HepG2 (cell line): ENCODE data around the gene OVCA2. TPM values are rescaled to one million over a fixed set of nuclear protein-coding genes. Genes with fewer than 3 reads are reported as not detected.

Experiments
- ARHGAP35 ChIP-seq: sonication (generic); formaldehyde crosslinking; IDR thresholded peaks from 2 replicates; pipeline ENCODE4 v1.9.0; 2022; ENCODE audit warnings: mild to moderate bottlenecking, inconsistent platforms, moderate library complexity, missing genetic modification reagents, borderline replicate concordance
- ATM ChIP-seq: fragments of 450-650 bp; IDR thresholded peaks from 2 replicates; pipeline ENCODE4 v1.7.1; 2017; ENCODE audit warnings: mild to moderate bottlenecking, borderline replicate concordance
- GLI4 ChIP-seq: sonication (generic); formaldehyde crosslinking; IDR thresholded peaks from 2 replicates; pipeline ENCODE4 v1.5.1; 2020; ENCODE audit warnings: missing genetic modification reagents, mild to moderate bottlenecking, moderate library complexity, borderline replicate concordance
- HNRNPK ChIP-seq: fragments of 200-400 bp; formaldehyde crosslinking; IDR thresholded peaks from 2 replicates; pipeline ENCODE4 v1.6.1; 2018; ENCODE audit warnings: low read length, low read depth, moderate library complexity, mild to moderate bottlenecking; ENCODE audit not compliant: poor library complexity, severe bottlenecking
- HOXA7 ChIP-seq: sonication (generic); formaldehyde crosslinking; IDR thresholded peaks from 2 replicates; pipeline ENCODE4 v1.8.1; 2022; ENCODE audit warnings: mild to moderate bottlenecking, missing genetic modification reagents, moderate library complexity
- ISL2 ChIP-seq: sonication (generic); formaldehyde crosslinking; IDR thresholded peaks from 2 replicates; pipeline ENCODE4 v1.5.0; 2020; ENCODE audit warnings: missing genetic modification reagents
- KLF12 ChIP-seq: sonication (generic); formaldehyde crosslinking; IDR thresholded peaks from 2 replicates; pipeline ENCODE4 v1.4.0; 2020; ENCODE audit warnings: missing genetic modification reagents, borderline replicate concordance
- KMT2A ChIP-seq: sonication (generic); formaldehyde crosslinking; IDR thresholded peaks from 2 replicates; pipeline ENCODE4 v1.4.0; 2020; ENCODE audit warnings: missing genetic modification reagents
- MTA3 ChIP-seq: sonication (generic); formaldehyde crosslinking; IDR thresholded peaks from 2 replicates; pipeline ENCODE4 v1.4.0; 2020; ENCODE audit warnings: missing genetic modification reagents
- POLR2A ChIP-seq, 2 experiments: IDR thresholded peaks; 2 replicates each; pipeline ENCODE4 v1.6.1; 2011; ENCODE audit warnings: low read depth in 2 of 2, low read length in 2 of 2, mild to moderate bottlenecking in 1 of 2, moderate library complexity in 1 of 2; ENCODE audit not compliant: insufficient read depth in 1 of 2
- RAD21 ChIP-seq: fragments of 450-650 bp; formaldehyde crosslinking; IDR thresholded peaks from 2 replicates; pipeline ENCODE4 v1.5.0; 2020; ENCODE audit warnings: mild to moderate bottlenecking
- RXRB ChIP-seq: IDR thresholded peaks from 2 replicates; pipeline ENCODE4 v1.6.1; 2016; ENCODE audit warnings: borderline replicate concordance, missing genetic modification reagents, missing compliant biosample characterization
- ZBTB20 ChIP-seq: sonication (generic); formaldehyde crosslinking; IDR thresholded peaks from 2 replicates; pipeline ENCODE4 v1.8.1; 2023; ENCODE audit warnings: missing genetic modification reagents, low read depth, mild to moderate bottlenecking, borderline replicate concordance
- ZBTB21 ChIP-seq: sonication (generic); formaldehyde crosslinking; IDR thresholded peaks from 2 replicates; pipeline ENCODE4 v1.4.0; 2020; ENCODE audit warnings: missing genetic modification reagents
- ZBTB42 ChIP-seq: sonication (generic); formaldehyde crosslinking; IDR thresholded peaks from 2 replicates; pipeline ENCODE4 v1.5.0; 2020; ENCODE audit warnings: mild to moderate bottlenecking, missing genetic modification reagents
- ZBTB7B ChIP-seq: sonication (generic); formaldehyde crosslinking; IDR thresholded peaks from 2 replicates; pipeline ENCODE4 v1.4.0; 2020; ENCODE audit warnings: missing genetic modification reagents
- ZFP36L2 ChIP-seq: sonication (generic); formaldehyde crosslinking; IDR thresholded peaks from 2 replicates; pipeline ENCODE4 v1.4.0; 2020; ENCODE audit warnings: missing genetic modification reagents
- ZNF619 ChIP-seq: sonication (generic); formaldehyde crosslinking; IDR thresholded peaks from 2 replicates; pipeline ENCODE4 v1.4.0; 2020; ENCODE audit warnings: mild to moderate bottlenecking, missing genetic modification reagents
- polyA plus RNA-seq, 8 experiments: library from polyadenylated mRNA; depleted of rRNA in 3 of 8; stranded (reverse) in 7 of 8; unstranded in 1 of 8; fragments of >200 nt; fragmentation: Illumina TruSeq in 4 of 8; extraction: Trizol in 4 of 8; gene quantifications; 2 replicates each; pipeline versions ENCODE4 v1.2.1 to v1.2.3, GENCODE V29; 2011 to 2016; ENCODE audit warnings: low read depth in 4 of 8, missing spikeins in 1 of 8, mixed read lengths in 1 of 8; ENCODE audit not compliant: insufficient read depth in 1 of 8
- total RNA-seq, 5 experiments: library from RNA; depleted of rRNA; stranded (reverse); fragments of >200 nt; fragmentation: Illumina TruSeq; extraction: Trizol; gene quantifications; 2 replicates each; pipeline ENCODE4 v1.2.3, GENCODE V29; 2016; ENCODE audit warnings: low read depth in 1 of 5
- TF ChIP-seq, protein P1 (sequence below): sonication (generic); formaldehyde crosslinking; IDR thresholded peaks from 2 replicates; pipeline ENCODE4 v1.5.0; 2020; ENCODE audit warnings: mild to moderate bottlenecking, missing genetic modification reagents, borderline replicate concordance
- TF ChIP-seq, protein P2 (sequence below): sonication (generic); formaldehyde crosslinking; IDR thresholded peaks from 2 replicates; pipeline ENCODE4 v1.9.0; 2021; ENCODE audit warnings: missing genetic modification reagents, mild to moderate bottlenecking, borderline replicate concordance
- TF ChIP-seq, protein P3 (sequence below): sonication (generic); formaldehyde crosslinking; IDR thresholded peaks from 2 replicates; pipeline ENCODE4 v1.4.0; 2020; ENCODE audit warnings: missing genetic modification reagents
- TF ChIP-seq, protein P4 (sequence below): sonication (generic); formaldehyde crosslinking; IDR thresholded peaks from 2 replicates; pipeline ENCODE4 v1.5.1; 2020; ENCODE audit warnings: missing genetic modification reagents, mild to moderate bottlenecking, borderline replicate concordance
- TF ChIP-seq, protein P5 (sequence below): IDR thresholded peaks from 2 replicates; pipeline ENCODE4 v1.6.1; 2016; ENCODE audit warnings: low read depth, borderline replicate concordance

Gene OVCA2
- total and polyA plus RNA-seq, 2 of the 13 experiments (the other 11 are each of a cell fraction or from before 2014, with no cell fraction given): 23.7 to 28.2 TPM

DNA sequence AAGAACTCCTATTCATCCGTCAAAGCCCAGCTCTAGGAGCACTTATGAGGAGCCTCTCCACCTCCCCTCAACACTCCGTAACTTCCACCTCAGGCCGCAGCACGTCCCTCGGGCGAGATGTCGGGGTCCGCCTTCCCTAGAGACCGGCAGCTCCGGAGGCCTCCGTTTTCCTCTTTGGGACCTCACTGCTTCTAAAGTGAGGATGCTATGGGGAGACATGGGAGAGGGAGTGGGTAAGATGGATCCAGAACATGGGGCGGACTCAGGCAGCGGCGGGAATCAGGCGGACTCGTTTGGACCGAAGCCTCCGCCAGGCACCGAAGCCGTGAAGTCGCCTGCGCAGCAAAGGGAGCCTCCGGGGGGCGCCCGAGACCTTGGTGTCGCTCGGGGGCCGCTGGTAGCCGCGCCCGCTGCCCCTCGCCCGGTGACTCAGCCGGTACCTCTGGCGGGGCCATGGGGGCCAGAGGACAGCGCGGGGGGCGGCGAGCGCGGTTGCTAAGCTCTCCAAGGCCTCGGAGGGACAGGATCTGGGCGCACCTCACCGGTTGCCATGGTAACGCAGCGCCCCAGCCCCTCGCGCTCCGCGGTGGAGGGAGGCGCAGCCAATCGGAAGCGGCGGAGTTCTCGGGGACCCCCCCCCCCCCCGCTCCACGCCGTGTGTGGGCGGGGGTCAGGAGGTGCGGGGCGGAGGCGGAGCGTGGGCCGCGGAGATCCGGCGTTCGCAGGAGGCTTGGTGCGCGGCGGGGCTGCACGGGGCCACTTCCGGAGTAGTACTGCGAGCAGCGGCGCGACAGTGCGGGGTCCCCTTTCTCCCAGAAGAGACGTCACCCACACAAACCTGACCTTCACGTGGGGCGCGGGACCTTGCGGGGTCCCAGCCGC, 11.8 kb downstream of the OVCA2 start (continued):
- TF ChIP-seq, protein P1, sequence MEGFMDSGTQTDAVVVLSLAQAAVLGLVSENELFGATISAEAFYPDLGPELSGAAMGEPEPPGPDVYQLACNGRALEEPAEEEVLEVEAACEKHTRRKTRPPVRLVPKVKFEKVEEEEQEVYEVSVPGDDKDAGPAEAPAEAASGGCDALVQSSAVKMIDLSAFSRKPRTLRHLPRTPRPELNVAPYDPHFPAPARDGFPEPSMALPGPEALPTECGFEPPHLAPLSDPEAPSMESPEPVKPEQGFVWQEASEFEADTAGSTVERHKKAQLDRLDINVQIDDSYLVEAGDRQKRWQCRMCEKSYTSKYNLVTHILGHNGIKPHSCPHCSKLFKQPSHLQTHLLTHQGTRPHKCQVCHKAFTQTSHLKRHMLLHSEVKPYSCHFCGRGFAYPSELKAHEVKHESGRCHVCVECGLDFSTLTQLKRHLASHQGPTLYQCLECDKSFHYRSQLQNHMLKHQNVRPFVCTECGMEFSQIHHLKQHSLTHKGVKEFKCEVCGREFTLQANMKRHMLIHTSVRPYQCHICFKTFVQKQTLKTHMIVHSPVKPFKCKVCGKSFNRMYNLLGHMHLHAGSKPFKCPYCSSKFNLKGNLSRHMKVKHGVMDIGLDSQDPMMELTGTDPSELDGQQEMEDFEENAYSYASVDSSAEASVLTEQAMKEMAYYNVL (CRISPR knock-in tag): no peak
- TF ChIP-seq, protein P2, sequence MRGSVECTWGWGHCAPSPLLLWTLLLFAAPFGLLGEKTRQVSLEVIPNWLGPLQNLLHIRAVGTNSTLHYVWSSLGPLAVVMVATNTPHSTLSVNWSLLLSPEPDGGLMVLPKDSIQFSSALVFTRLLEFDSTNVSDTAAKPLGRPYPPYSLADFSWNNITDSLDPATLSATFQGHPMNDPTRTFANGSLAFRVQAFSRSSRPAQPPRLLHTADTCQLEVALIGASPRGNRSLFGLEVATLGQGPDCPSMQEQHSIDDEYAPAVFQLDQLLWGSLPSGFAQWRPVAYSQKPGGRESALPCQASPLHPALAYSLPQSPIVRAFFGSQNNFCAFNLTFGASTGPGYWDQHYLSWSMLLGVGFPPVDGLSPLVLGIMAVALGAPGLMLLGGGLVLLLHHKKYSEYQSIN (CRISPR knock-in tag): no peak
- TF ChIP-seq MTA3 (CRISPR knock-in tag) (no peak), ARHGAP35 (CRISPR knock-in tag) (peak; percentile 31; the same call in 1 of the 2 replicates), ZFP36L2 (CRISPR knock-in tag) (no peak), ZBTB42 (CRISPR knock-in tag) (0 out of 2 replicates have a peak, but pooled peaks have one; percentile 55), ATM (no peak), ZBTB20 (CRISPR knock-in tag) (no peak), ISL2 (CRISPR knock-in tag) (no peak), GLI4 (CRISPR knock-in tag) (no peak), KLF12 (CRISPR knock-in tag) (no peak), HOXA7 (no peak), RAD21 (CRISPR knock-in tag) (peak; percentile 84), ZNF619 (CRISPR knock-in tag) (no peak), POLR2A (IDR thresholded peaks at IDR 0.05; ENCODE audit: insufficient read depth in 1 of 2, low read depth in 2 of 2, low read length in 2 of 2) (no peak), ZBTB7B (CRISPR knock-in tag) (peak; percentile 24; the same call in 1 of the 2 replicates), KMT2A (CRISPR knock-in tag) (peak; percentile 50; the same call in 1 of the 2 replicates), RXRB (CRISPR knock-in tag) (no peak), HNRNPK (peak; percentile 64), ZBTB21 (CRISPR knock-in tag) (no peak)
- TF ChIP-seq, protein P3, sequence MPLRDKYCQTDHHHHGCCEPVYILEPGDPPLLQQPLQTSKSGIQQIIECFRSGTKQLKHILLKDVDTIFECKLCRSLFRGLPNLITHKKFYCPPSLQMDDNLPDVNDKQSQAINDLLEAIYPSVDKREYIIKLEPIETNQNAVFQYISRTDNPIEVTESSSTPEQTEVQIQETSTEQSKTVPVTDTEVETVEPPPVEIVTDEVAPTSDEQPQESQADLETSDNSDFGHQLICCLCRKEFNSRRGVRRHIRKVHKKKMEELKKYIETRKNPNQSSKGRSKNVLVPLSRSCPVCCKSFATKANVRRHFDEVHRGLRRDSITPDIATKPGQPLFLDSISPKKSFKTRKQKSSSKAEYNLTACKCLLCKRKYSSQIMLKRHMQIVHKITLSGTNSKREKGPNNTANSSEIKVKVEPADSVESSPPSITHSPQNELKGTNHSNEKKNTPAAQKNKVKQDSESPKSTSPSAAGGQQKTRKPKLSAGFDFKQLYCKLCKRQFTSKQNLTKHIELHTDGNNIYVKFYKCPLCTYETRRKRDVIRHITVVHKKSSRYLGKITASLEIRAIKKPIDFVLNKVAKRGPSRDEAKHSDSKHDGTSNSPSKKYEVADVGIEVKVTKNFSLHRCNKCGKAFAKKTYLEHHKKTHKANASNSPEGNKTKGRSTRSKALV (CRISPR knock-in tag): no peak; the same call in 1 of the 2 replicates
- TF ChIP-seq, protein P4, sequence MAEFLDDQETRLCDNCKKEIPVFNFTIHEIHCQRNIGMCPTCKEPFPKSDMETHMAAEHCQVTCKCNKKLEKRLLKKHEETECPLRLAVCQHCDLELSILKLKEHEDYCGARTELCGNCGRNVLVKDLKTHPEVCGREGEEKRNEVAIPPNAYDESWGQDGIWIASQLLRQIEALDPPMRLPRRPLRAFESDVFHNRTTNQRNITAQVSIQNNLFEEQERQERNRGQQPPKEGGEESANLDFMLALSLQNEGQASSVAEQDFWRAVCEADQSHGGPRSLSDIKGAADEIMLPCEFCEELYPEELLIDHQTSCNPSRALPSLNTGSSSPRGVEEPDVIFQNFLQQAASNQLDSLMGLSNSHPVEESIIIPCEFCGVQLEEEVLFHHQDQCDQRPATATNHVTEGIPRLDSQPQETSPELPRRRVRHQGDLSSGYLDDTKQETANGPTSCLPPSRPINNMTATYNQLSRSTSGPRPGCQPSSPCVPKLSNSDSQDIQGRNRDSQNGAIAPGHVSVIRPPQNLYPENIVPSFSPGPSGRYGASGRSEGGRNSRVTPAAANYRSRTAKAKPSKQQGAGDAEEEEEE (CRISPR knock-in tag): no peak
- TF ChIP-seq, protein P5, sequence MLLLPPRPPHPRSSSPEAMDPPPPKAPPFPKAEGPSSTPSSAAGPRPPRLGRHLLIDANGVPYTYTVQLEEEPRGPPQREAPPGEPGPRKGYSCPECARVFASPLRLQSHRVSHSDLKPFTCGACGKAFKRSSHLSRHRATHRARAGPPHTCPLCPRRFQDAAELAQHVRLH (CRISPR knock-in tag): no peak
